GM12873 (cell line): ENCODE data around the gene DENND2C.

ENCODE experiments used
- TF ChIP-seq, protein P1 (sequence below): IDR thresholded peaks from 2 replicates; pipeline ENCODE4 v1.5.1; 2012; ENCODE audit warnings: low read depth, mild to moderate bottlenecking, moderate library complexity, low read length, control low read depth; ENCODE audit not compliant: insufficient read depth; ENCODE audit errors: missing control alignments

DENND2C gene

DNA sequence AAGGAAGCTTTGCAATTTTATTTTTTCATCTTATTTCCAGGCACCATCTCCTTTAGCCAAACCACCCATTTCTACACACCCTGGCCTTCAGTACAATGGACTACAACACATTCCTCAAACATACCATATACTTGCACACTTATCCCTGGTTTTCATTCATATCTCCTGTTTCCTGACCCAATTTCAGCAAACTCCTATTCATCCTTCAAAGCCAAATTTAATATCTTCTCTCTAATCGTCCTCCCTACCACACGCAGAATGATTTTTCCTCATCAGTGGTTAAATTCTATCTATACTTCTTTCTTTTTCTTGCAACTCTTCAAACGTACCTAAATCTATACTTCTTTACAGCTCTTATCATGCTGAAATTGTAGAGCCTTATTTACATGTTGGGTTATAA, 2.9 kb downstream of the DENND2C start:
- TF ChIP-seq, protein P1, sequence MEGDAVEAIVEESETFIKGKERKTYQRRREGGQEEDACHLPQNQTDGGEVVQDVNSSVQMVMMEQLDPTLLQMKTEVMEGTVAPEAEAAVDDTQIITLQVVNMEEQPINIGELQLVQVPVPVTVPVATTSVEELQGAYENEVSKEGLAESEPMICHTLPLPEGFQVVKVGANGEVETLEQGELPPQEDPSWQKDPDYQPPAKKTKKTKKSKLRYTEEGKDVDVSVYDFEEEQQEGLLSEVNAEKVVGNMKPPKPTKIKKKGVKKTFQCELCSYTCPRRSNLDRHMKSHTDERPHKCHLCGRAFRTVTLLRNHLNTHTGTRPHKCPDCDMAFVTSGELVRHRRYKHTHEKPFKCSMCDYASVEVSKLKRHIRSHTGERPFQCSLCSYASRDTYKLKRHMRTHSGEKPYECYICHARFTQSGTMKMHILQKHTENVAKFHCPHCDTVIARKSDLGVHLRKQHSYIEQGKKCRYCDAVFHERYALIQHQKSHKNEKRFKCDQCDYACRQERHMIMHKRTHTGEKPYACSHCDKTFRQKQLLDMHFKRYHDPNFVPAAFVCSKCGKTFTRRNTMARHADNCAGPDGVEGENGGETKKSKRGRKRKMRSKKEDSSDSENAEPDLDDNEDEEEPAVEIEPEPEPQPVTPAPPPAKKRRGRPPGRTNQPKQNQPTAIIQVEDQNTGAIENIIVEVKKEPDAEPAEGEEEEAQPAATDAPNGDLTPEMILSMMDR: no peak

- TF ChIP-seq, protein P1: no peak
These were observed 9.6 kb downstream of the DENND2C start for GRCh38 chr1:114660238-114660637.

GRCh38 chr1:114651893-114652292, 18.0 kb downstream of the DENND2C start:
- TF ChIP-seq, protein P1: no peak

DNA sequence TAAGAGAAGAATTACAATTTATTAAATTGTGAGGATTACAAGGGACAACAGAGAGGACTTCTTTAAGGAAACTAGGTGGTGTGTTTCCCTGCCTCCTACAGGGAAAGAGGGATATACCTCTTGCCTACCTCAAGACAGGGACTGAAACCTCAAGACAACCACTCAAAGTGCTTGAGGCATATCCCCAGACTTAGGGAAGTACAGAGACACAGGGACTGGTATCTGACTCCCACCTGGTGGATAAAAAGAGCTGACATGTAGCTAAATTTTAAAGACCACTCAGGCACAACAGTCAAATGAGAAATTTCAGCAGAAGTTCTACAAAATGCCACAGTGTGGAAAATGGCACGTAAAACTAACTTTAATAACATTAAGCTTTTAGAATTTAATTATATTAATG, 21.3 kb downstream of the DENND2C start:
- TF ChIP-seq, protein P1: no peak

- TF ChIP-seq, protein P1: no peak
These were observed 28.5 kb downstream of the DENND2C start for GRCh38 chr1:114641377-114641776.

DNA sequence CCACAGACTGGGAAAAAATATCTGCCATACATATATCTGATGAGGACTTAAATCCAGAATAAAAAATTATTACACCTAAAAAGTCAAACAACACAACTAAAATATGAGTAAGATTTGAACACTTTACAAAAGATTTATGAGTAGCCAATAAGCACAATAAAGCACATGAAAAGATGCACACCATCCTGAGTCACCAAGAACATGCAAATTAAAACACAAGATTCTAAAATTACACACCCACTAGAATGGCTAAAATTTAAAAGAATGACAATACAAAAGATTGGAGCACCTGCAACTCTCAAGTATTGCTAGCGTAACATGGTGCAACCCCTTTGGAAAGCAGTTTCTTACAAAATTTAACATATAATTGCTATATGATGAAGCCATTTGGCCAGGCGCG, 30.9 kb downstream of the DENND2C start:
- TF ChIP-seq, protein P1: no peak

DNA sequence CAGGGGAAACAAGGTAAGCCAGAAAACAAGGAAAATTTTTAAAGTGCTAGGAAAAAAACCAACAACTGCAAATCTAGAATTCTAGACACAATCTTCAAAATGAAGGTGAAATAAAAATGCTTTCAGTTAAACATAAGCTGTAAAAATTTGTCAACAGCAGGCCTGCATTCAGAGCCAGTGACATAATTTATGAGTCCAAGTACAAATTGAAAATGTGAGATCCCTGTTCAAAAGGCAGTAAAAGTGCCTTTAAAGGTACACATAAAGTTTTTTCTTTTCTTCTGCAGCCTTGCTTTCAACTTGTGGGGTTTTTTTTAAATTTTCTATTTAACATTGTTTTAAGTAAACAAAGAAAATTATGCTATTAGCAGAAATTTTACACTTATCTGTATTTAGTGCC, 37.4 kb downstream of the DENND2C start:
- TF ChIP-seq, protein P1: no peak
